ENCODE data around the gene RGS4.

Gene RGS4

GRCh38 chr1:163038928-163039706 is 30.0 kb upstream of the RGS4 start:
- H3K4me3 ChIP-seq (ENCODE audit: low read depth, low read length) = no peak overlapping the region
- TF ChIP-seq, protein P1, sequence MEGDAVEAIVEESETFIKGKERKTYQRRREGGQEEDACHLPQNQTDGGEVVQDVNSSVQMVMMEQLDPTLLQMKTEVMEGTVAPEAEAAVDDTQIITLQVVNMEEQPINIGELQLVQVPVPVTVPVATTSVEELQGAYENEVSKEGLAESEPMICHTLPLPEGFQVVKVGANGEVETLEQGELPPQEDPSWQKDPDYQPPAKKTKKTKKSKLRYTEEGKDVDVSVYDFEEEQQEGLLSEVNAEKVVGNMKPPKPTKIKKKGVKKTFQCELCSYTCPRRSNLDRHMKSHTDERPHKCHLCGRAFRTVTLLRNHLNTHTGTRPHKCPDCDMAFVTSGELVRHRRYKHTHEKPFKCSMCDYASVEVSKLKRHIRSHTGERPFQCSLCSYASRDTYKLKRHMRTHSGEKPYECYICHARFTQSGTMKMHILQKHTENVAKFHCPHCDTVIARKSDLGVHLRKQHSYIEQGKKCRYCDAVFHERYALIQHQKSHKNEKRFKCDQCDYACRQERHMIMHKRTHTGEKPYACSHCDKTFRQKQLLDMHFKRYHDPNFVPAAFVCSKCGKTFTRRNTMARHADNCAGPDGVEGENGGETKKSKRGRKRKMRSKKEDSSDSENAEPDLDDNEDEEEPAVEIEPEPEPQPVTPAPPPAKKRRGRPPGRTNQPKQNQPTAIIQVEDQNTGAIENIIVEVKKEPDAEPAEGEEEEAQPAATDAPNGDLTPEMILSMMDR (IDR thresholded peaks at IDR 0.05; ENCODE audit: control insufficient read depth, extremely low read depth, insufficient read depth) = no peak
- no peak for DNase-seq (ENCODE audit: low read depth)

DNA sequence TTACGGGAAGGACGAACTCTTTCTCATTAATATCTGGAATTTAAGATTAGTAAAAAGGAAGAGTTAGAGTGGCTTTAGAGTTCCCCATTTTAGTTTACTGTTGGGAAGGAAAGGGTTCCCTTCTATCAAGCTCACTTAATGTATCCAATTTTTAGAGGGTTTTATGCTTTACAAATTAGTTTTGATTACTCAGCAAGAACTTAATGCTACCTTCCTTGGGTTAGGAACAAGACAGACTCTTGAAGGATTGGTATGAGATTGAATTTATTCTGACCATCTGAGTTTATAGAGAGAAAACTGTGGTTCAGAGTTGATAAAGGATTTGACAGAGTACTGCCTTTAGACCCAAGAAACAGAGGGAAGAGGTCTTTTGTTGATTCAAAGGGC is 29.5 kb upstream of the RGS4 start:
- no peak for DNase-seq (ENCODE audit: low read depth)
- H3K4me3 ChIP-seq (ENCODE audit: low read depth, low read length) = no peak overlapping the region
- TF ChIP-seq, protein P1 (IDR thresholded peaks at IDR 0.05; ENCODE audit: control insufficient read depth, extremely low read depth, insufficient read depth) = no peak

DNA sequence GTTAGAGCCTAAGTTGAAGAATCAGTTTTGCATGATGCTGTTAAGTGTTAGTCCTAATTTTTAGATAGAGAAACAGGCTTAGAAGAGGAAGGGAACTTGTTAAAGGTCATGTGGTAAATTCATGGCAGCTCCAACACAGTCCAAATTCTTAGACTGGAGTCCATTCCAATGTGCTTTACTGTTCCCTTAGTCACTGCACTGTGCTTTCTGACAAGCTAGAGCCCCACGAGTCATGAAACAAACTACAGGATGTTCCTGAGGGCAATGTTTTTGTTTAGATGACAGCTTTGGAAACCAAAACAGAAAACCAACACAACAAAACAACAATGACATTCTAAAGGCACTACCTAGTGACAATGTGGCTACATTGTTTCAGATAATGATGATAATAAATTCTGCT is 23.1 kb upstream of the RGS4 start:
- H3K4me3 ChIP-seq (ENCODE audit: low read depth, low read length) = no peak overlapping the region
- TF ChIP-seq, protein P1 (IDR thresholded peaks at IDR 0.05; ENCODE audit: control insufficient read depth, extremely low read depth, insufficient read depth) = no peak
- DNase-seq (ENCODE audit: low read depth) = no peak

- H3K4me3 ChIP-seq (ENCODE audit: low read depth, low read length) = no peak overlapping the region
- DNase-seq (ENCODE audit: low read depth) = no peak
- TF ChIP-seq, protein P1 (IDR thresholded peaks at IDR 0.05; ENCODE audit: control insufficient read depth, extremely low read depth, insufficient read depth) = no peak
Measured at GRCh38 chr1:163047951-163048659, 21.1 kb upstream of the RGS4 start.

- no peak for DNase-seq (ENCODE audit: low read depth)
- TF ChIP-seq, protein P1 (IDR thresholded peaks at IDR 0.05; ENCODE audit: control insufficient read depth, extremely low read depth, insufficient read depth) = no peak
- no peak overlapping the region for H3K4me3 ChIP-seq (ENCODE audit: low read depth, low read length)
Measured at GRCh38 chr1:163048869-163049268, 20.3 kb upstream of the RGS4 start.

GRCh38 chr1:163049296-163049695 is 19.9 kb upstream of the RGS4 start:
- TF ChIP-seq, protein P1 (IDR thresholded peaks at IDR 0.05; ENCODE audit: control insufficient read depth, extremely low read depth, insufficient read depth) = no peak
- DNase-seq (ENCODE audit: low read depth) = no peak
- H3K4me3 ChIP-seq (ENCODE audit: low read depth, low read length) = no peak overlapping the region
